HepG2 (cell line): ENCODE measurements around the gene IRAK2. TPM values are rescaled to one million over a fixed set of nuclear protein-coding genes. Genes with fewer than 3 reads are reported as not detected.

ENCODE experiments used
- ATAC-seq: fragments of 200-7000 bp; cut with Tn5 transposase; 3 replicates; pipeline ENCODE4 v1.9.1; 2020; ENCODE audit warnings: mild to moderate bottlenecking, moderate library complexity
- BruUV-seq: library from RNA; stranded (reverse); fragments of 400-500 nt; replicated peaks from 2 replicates; lab custom pipeline; 2021; lab: Mats Ljungman, UMichigan
- CTCF ChIA-PET: fragments of 300-600 bp; formaldehyde crosslinking; extraction: SDS; loops from one replicate; lab custom pipeline; 2021; ENCODE audit warnings: low total read pairs, inconsistent platforms, low intra/inter-chr PET ratio; lab: Yijun Ruan, JAX
- POLR2A ChIA-PET: fragments of 350-600 bp; sonication (Branson Sonifier 250); formaldehyde crosslinking; loops from one replicate; lab custom pipeline; 2020; ENCODE audit warnings: antibody characterized with exemption, inconsistent platforms; lab: Yijun Ruan, JAX
- DNase-seq: peaks from one replicate; pipeline ENCODE4 v3.0.0-alpha.2; 2015; ENCODE audit warnings: low spot score
- FAIRE-seq: peaks from 3 replicates; lab custom pipeline; 2011; peaks lifted over from hg19 to GRCh38; lab: Jason Lieb, UNC
- H2AFZ ChIP-seq: one replicate; pipeline ENCODE4 v1.6.1; 2011; ENCODE audit warnings: low read length, inconsistent platforms
- H3K27ac ChIP-seq: fragments of 300-600 bp; 3 replicates; pipeline ENCODE4 v1.8.0; 2011; ENCODE audit warnings: mixed run types, mild to moderate bottlenecking, mixed read lengths, low read length, inconsistent platforms; ENCODE audit not compliant: insufficient read depth; ENCODE audit errors: extremely low read length
- H3K27me3 ChIP-seq, 2 experiments: fragments of 200-600 bp in 1 of 2; 2 replicates in 1 of 2; 3 replicates in 1 of 2; pipeline versions ENCODE4 v1.6.0 to v1.8.0; 2011; ENCODE audit warnings: low read length in 2 of 2, mild to moderate bottlenecking in 2 of 2, moderate library complexity in 2 of 2, inconsistent platforms in 1 of 2; ENCODE audit not compliant: insufficient read depth in 2 of 2, control insufficient read depth in 1 of 2
- H3K36me3 ChIP-seq, 2 experiments: fragments of 200-600 bp in 1 of 2; replicated peaks in 1 of 2; 2 replicates in 1 of 2; 3 replicates in 1 of 2; pipeline versions ENCODE4 v1.5.1 to v1.8.0; 2011; ENCODE audit warnings: low read length in 2 of 2, inconsistent platforms in 1 of 2; ENCODE audit not compliant: insufficient read depth in 2 of 2, control insufficient read depth in 1 of 2
- H3K4me1 ChIP-seq: 2 replicates; pipeline ENCODE4 v1.5.1; 2012; ENCODE audit warnings: low read length, inconsistent platforms; ENCODE audit not compliant: insufficient read depth
- H3K4me2 ChIP-seq: 2 replicates; pipeline ENCODE4 v1.6.0; 2011; ENCODE audit warnings: low read depth, low read length, inconsistent platforms
- H3K4me3 ChIP-seq, 3 experiments: fragments of 200-600 bp in 1 of 3; sonication (generic), shearing (Covaris generic) in 1 of 3; replicated peaks in 1 of 3; 2 replicates each; pipeline ENCODE4 v1.5.1; 2011 to 2016; ENCODE audit warnings: low read length in 3 of 3, inconsistent platforms in 2 of 3, low read depth in 2 of 3, mild to moderate bottlenecking in 2 of 3, control low read depth in 1 of 3, mixed read lengths in 1 of 3; ENCODE audit not compliant: insufficient read depth in 1 of 3
- H3K79me2 ChIP-seq: one replicate; pipeline ENCODE4 v1.6.1; 2011; ENCODE audit warnings: low read length, inconsistent platforms; ENCODE audit not compliant: insufficient read depth
- H3K9ac ChIP-seq: 2 replicates; pipeline ENCODE4 v1.6.0; 2011; ENCODE audit warnings: mild to moderate bottlenecking, low read depth, low read length, inconsistent platforms; ENCODE audit not compliant: insufficient read depth
- H3K9me3 ChIP-seq: 2 replicates; pipeline ENCODE4 v1.5.1; 2012; ENCODE audit warnings: mild to moderate bottlenecking, low read length
- H4K20me1 ChIP-seq: 2 replicates; pipeline ENCODE4 v1.6.0; 2011; ENCODE audit warnings: inconsistent platforms, mild to moderate bottlenecking, low read length, moderate library complexity; ENCODE audit not compliant: insufficient read depth
- KDM5B ChIP-seq: sonication (generic); formaldehyde crosslinking; IDR thresholded peaks from 2 replicates; pipeline ENCODE4 v1.4.0; 2020; ENCODE audit warnings: missing genetic modification reagents, mild to moderate bottlenecking, borderline replicate concordance
- MBNL3 ChIP-seq: fragments of 250-450 bp; sonication (Bioruptor Pico); conservative IDR thresholded peaks from 2 replicates; pipeline ENCODE4 v1.8.0; 2022; ENCODE audit warnings: mild to moderate bottlenecking, inconsistent platforms
- NFKBIZ ChIP-seq: IDR thresholded peaks from 2 replicates; pipeline ENCODE4 v1.6.1; 2018; ENCODE audit warnings: missing genetic modification reagents, missing compliant biosample characterization
- ZEB1 ChIP-seq: IDR thresholded peaks from 2 replicates; pipeline ENCODE4 v1.6.1; 2012; ENCODE audit warnings: mild to moderate bottlenecking, low read depth, inconsistent platforms; ENCODE audit not compliant: insufficient replicate concordance
- ZNF570 ChIP-seq: sonication (generic); formaldehyde crosslinking; IDR thresholded peaks from 2 replicates; pipeline ENCODE4 v1.4.0; 2020; ENCODE audit warnings: mild to moderate bottlenecking, missing genetic modification reagents, borderline replicate concordance
- WGBS: methylation state at CpG from one replicate; pipeline ENCODE4 v1.1.6; 2017; ENCODE audit warnings: low lambda C conversion rate; 5-methylcytosine and 5-hydroxymethylcytosine counted together
- in situ Hi-C: cut with HindIII; loops from 2 replicates; pipeline ENCODE4 v1.10.0; 2017; ENCODE audit warnings: low pct_unique_long_range_greater_than_20kb; ENCODE audit not compliant: extremely low pct_ligation_motif_present
- intact Hi-C: fragments of 100-400 bp; cut with micrococcal nuclease; formaldehyde crosslinking; loops from one replicate; pipeline ENCODE4 v1.10.0; 2022; ENCODE audit not compliant: unreplicated experiment
- polyA plus RNA-seq, 8 experiments: library from polyadenylated mRNA; depleted of rRNA in 3 of 8; stranded (reverse) in 7 of 8; unstranded in 1 of 8; fragments of >200 nt; fragmentation: Illumina TruSeq in 4 of 8; extraction: Trizol in 4 of 8; gene quantifications; 2 replicates each; pipeline versions ENCODE4 v1.2.1 to v1.2.3, GENCODE V29; 2011 to 2016; ENCODE audit warnings: low read depth in 4 of 8, missing spikeins in 1 of 8, mixed read lengths in 1 of 8; ENCODE audit not compliant: insufficient read depth in 1 of 8
- total RNA-seq, 5 experiments: library from RNA; depleted of rRNA; stranded (reverse); fragments of >200 nt; fragmentation: Illumina TruSeq; extraction: Trizol; gene quantifications; 2 replicates each; pipeline ENCODE4 v1.2.3, GENCODE V29; 2016; ENCODE audit warnings: low read depth in 1 of 5
- TF ChIP-seq, protein P1 (sequence below): sonication (generic); formaldehyde crosslinking; IDR thresholded peaks from 2 replicates; pipeline ENCODE4 v1.5.0; 2020; ENCODE audit warnings: missing genetic modification reagents
- TF ChIP-seq, protein P2 (sequence below): sonication (generic); formaldehyde crosslinking; IDR thresholded peaks from 2 replicates; pipeline ENCODE4 v1.4.0; 2020; ENCODE audit warnings: missing genetic modification reagents, borderline replicate concordance
- TF ChIP-seq, protein P3 (sequence below): sonication (generic); formaldehyde crosslinking; IDR thresholded peaks from 2 replicates; pipeline ENCODE4 v1.8.0; 2022; ENCODE audit warnings: missing genetic modification reagents, low read depth, mild to moderate bottlenecking, borderline replicate concordance

The IRAK2 gene
- total and polyA plus RNA-seq, 2 of the 13 experiments (the other 11 are each of a cell fraction or from before 2014, with no cell fraction given) = 13.1 to 23.3 TPM

DNA sequence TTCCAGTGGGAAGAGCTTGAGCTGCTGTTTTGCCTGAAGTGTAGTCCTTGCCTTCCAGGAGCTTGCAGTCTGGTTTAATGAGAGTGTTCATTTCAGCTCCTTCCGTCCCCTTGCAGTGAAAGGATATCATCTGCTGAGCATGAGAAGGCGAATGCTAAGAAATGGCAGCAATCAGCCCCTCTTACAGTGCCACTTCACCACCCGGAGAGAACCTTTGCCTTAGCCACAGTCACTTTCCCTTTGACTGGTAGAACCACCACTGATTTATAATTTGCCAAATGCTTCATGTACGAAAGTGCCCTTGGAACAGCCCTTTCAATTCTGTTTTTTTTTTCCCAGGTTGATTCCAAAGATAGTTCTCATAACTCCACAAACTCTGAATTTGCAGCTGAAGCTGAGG, 95.1 kb downstream of the IRAK2 start:
- peaks cover 23 to 71% of the 10 kb centered on the region in 2 experiments for H3K36me3 ChIP-seq
- H2AFZ ChIP-seq = no peak overlapping the region
- 99% methylated on average over 4 of the region's 4 CpGs for WGBS
- no peak overlapping the region for H3K4me3 ChIP-seq
- H3K79me2 ChIP-seq = peaks cover 84% of the 10 kb centered on the region
- H3K27ac ChIP-seq = no peak overlapping the region
- H3K4me1 ChIP-seq = peaks cover 19% of the 10 kb centered on the region
- peaks cover 24% of the 10 kb centered on the region; the same call in 1 of the 2 replicates for H4K20me1 ChIP-seq
- DNase-seq (no peak), ATAC-seq (no peak), FAIRE-seq (no peak)
- H3K9me3 ChIP-seq = no peaks in the 10 kb centered on the region
- ChIA-PET POLR2A (no interaction called here), CTCF (no interaction called here)
- TF ChIP-seq, protein P1, sequence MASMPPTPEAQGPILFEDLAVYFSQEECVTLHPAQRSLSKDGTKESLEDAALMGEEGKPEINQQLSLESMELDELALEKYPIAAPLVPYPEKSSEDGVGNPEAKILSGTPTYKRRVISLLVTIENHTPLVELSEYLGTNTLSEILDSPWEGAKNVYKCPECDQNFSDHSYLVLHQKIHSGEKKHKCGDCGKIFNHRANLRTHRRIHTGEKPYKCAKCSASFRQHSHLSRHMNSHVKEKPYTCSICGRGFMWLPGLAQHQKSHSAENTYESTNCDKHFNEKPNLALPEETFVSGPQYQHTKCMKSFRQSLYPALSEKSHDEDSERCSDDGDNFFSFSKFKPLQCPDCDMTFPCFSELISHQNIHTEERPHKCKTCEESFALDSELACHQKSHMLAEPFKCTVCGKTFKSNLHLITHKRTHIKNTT (CRISPR knock-in tag) = no peak
- TF ChIP-seq, protein P2, sequence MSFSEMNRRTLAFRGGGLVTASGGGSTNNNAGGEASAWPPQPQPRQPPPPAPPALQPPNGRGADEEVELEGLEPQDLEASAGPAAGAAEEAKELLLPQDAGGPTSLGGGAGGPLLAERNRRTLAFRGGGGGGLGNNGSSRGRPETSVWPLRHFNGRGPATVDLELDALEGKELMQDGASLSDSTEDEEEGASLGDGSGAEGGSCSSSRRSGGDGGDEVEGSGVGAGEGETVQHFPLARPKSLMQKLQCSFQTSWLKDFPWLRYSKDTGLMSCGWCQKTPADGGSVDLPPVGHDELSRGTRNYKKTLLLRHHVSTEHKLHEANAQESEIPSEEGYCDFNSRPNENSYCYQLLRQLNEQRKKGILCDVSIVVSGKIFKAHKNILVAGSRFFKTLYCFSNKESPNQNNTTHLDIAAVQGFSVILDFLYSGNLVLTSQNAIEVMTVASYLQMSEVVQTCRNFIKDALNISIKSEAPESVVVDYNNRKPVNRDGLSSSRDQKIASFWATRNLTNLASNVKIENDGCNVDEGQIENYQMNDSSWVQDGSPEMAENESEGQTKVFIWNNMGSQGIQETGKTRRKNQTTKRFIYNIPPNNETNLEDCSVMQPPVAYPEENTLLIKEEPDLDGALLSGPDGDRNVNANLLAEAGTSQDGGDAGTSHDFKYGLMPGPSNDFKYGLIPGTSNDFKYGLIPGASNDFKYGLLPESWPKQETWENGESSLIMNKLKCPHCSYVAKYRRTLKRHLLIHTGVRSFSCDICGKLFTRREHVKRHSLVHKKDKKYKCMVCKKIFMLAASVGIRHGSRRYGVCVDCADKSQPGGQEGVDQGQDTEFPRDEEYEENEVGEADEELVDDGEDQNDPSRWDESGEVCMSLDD (CRISPR knock-in tag) = no peak
- TF ChIP-seq ZEB1 = no peak
- TF ChIP-seq MBNL3 (CRISPR knock-in tag) = no peak
- no peak for TF ChIP-seq NFKBIZ (CRISPR knock-in tag)
- no peak for TF ChIP-seq KDM5B (CRISPR knock-in tag)
- no peak for TF ChIP-seq ZNF570 (CRISPR knock-in tag)
- TF ChIP-seq, protein P3, sequence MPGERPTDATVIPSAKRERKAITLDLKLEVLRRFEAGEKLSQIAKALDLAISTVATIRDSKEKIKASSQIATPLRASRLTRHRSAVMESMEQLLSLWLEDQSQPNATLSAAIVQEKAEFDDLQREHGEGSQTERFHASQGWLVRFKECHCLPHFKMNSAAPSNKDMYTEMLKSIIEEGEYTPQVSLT (CRISPR knock-in tag) = no peak
- H3K27me3 ChIP-seq = no peaks in the 10 kb centered on the region
- no peak overlapping the region for H3K4me2 ChIP-seq
- intact Hi-C loops = no loop called here
- no TSS peak for BruUV-seq
- in situ Hi-C loops = no loop called here
- H3K9ac ChIP-seq = no peak overlapping the region
